Measurements from ENCODE around the gene COMMD1. TPM values are rescaled to one million over a fixed set of nuclear protein-coding genes. Genes with fewer than 3 reads are reported as not detected.
A peak's percentile ranks its signal among the peaks of the same experiment; 100 is the strongest.
"Not testable (repeated sequence)": the region's sequence is repeated elsewhere in the genome, so short reads cannot be mapped to it uniquely, and the experiment has no call there.

COMMD1 gene
- total RNA-seq, 1 donor from 2014 or later: 43.0 TPM

DNA sequence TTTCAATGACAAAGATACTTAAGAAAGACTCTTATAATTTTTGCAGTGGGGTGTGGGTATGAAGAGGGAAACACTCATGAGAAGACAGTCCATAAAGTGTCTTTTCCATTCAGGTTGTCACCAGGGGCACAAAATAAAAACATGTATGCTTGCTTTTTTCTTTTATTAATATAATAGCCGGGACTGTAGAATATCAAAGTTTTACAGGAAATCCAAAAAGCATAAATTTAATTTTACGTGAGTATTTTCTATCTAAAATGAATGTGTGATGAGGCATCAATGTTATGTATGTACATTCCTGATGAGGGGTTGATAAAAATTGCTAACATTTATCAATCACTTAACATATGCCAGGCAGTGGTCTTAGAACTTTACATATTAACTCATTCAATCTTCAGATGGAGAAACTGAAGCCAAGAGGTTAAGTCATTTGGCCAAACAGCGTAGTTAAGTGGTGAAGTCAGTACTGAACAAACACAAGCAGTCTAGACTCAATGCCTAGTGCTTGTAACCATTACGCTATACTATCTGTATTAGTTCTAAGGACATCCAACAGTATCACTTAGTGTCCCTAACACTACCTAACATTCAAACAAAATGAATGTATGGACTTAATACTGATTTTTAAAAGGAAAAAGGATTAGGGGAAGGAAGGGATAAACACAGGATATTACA is 27.8 kb upstream of the COMMD1 start:
- TF ChIP-seq POLR2A (IDR thresholded peaks at IDR 0.05) (no peak), POLR2AphosphoS5 (IDR thresholded peaks at IDR 0.05; ENCODE audit: insufficient read depth in 1 of 2, low read depth in 1 of 2) (no peak)
- TF ChIP-seq, protein P1, sequence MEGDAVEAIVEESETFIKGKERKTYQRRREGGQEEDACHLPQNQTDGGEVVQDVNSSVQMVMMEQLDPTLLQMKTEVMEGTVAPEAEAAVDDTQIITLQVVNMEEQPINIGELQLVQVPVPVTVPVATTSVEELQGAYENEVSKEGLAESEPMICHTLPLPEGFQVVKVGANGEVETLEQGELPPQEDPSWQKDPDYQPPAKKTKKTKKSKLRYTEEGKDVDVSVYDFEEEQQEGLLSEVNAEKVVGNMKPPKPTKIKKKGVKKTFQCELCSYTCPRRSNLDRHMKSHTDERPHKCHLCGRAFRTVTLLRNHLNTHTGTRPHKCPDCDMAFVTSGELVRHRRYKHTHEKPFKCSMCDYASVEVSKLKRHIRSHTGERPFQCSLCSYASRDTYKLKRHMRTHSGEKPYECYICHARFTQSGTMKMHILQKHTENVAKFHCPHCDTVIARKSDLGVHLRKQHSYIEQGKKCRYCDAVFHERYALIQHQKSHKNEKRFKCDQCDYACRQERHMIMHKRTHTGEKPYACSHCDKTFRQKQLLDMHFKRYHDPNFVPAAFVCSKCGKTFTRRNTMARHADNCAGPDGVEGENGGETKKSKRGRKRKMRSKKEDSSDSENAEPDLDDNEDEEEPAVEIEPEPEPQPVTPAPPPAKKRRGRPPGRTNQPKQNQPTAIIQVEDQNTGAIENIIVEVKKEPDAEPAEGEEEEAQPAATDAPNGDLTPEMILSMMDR (IDR thresholded peaks at IDR 0.05): no peak
- H3K27me3 ChIP-seq: no peaks in the 10 kb centered on the region
- intact Hi-C loops (cut with DNase I): no loop called here
- H3K4me3 ChIP-seq: no peak overlapping the region
- H3K4me1 ChIP-seq: no peaks in the 10 kb centered on the region
- peaks cover 0 to 90% of the 10 kb centered on the region in 2 donors for H3K36me3 ChIP-seq
- no peak overlapping the region for H3K27ac ChIP-seq
- DNase-seq (ENCODE audit: extremely low spot score in 2 of 2): no peak
- H3K9me3 ChIP-seq: no peaks in the 10 kb centered on the region

DNA sequence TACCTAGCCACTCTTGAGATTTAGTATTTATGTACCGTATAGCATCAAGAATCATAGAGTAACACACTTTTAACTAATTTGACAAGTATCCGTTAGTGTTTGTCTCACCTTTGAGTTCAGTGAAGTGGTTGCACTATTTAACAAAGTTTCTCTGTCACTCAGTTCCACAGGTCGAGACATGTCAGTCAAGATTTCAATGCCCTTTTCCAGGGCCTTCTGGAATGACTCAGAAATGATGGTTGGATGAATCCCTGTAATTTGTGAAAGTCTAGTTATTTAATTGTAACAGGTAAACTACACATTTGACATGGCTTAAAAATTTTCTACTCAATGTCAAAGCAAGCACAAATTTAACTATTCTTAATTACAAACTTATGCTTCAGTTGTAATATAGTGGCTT is 26.7 kb upstream of the COMMD1 start:
- intact Hi-C loops (cut with DNase I): no loop called here
- no peak for DNase-seq (ENCODE audit: extremely low spot score in 2 of 2)
- peaks cover 0 to 92% of the 10 kb centered on the region in 2 donors for H3K36me3 ChIP-seq

DNA sequence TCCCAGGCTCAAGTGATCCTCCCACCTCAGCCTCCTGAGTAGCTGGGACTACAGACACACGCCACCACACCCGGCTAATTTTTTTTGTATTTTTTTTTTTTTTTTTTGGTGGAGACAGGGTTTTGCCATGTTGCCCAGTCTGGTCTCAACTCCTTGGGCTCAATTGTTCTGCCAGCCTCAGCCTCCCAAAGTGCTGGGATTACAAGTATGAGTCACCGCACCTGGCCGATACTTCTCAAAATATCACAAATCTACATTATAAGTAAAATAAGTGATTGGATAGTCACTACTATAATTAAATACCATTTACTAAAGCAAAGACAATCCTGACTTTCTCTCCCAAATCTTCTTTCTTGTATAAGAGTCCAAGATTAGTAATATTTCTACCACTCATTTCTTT is 26.1 kb upstream of the COMMD1 start:
- intact Hi-C loops (cut with DNase I); H3K9me3 ChIP-seq; H3K4me3 ChIP-seq; DNase-seq (ENCODE audit: extremely low spot score in 2 of 2); H3K27ac ChIP-seq; H3K27me3 ChIP-seq; H3K4me1 ChIP-seq: not testable (repeated sequence)
- peaks cover 0 to 92% of the 10 kb centered on the region in 2 donors for H3K36me3 ChIP-seq

More for the DNA sequence above, 26.7 kb upstream of the COMMD1 start:
- no peak overlapping the region for H3K27ac ChIP-seq
- H3K9me3 ChIP-seq: no peaks in the 10 kb centered on the region
- H3K4me3 ChIP-seq: no peak overlapping the region
- TF ChIP-seq POLR2A (IDR thresholded peaks at IDR 0.05): no peak
- TF ChIP-seq POLR2AphosphoS5 (IDR thresholded peaks at IDR 0.05; ENCODE audit: insufficient read depth in 1 of 2, low read depth in 1 of 2): no peak
- TF ChIP-seq, protein P1 (IDR thresholded peaks at IDR 0.05): no peak
- H3K27me3 ChIP-seq: no peaks in the 10 kb centered on the region
- H3K4me1 ChIP-seq: no peaks in the 10 kb centered on the region

DNA sequence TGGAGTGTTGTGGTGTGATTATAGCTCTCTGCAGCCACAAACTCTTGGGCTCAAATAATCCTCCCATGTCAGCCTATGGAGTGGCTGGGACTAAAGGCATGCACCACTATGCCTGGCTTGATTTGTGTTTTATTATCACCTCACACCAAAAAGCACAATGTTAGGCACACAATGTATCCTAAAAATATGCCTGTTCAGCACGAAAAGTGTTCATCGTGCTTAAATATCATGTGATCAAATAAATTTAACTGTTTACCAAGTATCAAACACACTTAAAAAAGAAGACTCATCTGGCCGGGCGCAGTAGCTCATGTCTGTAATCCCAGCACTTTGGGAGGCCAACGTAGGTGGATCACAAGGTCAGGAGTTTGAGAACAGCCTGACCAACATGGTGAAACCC is 22.6 kb upstream of the COMMD1 start:
- intact Hi-C loops (cut with DNase I): no loop called here
- no peaks in the 10 kb centered on the region for H3K9me3 ChIP-seq
- peaks cover 20% of the 10 kb centered on the region for H3K4me1 ChIP-seq
- H3K4me3 ChIP-seq: no peak overlapping the region
- TF ChIP-seq POLR2AphosphoS5 (IDR thresholded peaks at IDR 0.05; ENCODE audit: insufficient read depth in 1 of 2, low read depth in 1 of 2): no peak
- TF ChIP-seq, protein P1 (IDR thresholded peaks at IDR 0.05): no peak
- no peak for TF ChIP-seq POLR2A (IDR thresholded peaks at IDR 0.05)
- no peak overlapping the region for H3K27ac ChIP-seq
- no peaks in the 10 kb centered on the region for H3K27me3 ChIP-seq
- peaks cover 0 to 78% of the 10 kb centered on the region in 2 donors for H3K36me3 ChIP-seq
- no peak for DNase-seq (ENCODE audit: extremely low spot score in 2 of 2)

DNA sequence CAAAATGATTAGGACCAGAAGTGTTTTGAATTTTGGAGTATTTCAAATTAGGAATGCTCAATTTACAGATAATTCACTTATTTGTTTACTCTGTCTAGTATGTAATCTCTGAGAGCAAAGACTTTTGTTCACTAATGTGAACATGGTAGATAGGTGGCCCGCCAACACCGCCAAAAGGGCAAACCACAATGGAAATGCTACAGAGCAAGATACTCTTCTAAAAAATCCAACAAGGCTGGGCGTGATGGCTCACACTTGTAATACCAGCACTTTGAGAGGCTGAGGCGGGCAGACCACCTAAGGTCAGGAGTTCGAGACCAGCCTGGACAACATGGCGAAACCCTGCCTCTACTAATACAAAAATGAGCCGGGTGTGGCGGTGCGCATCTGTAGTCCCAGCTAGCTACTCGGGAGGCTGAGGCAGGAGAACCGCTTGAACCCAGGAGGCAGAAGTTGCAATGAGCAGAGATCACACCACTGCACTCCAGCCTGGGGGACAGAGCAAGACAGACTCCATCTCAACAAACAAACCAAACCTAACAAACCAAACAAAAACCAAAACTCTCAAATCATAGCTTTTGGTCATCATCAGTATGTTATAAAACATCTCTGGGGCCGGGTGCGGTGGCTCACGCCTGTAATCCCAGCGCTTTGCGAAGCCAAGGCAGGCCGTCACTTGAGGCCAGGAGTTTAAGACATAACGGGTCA is 19.4 kb upstream of the COMMD1 start:
- H3K9me3 ChIP-seq: no peaks in the 10 kb centered on the region
- H3K36me3 ChIP-seq: peaks cover 0 to 46% of the 10 kb centered on the region in 2 donors
- no peak for TF ChIP-seq POLR2A (IDR thresholded peaks at IDR 0.05)
- TF ChIP-seq, protein P1 (IDR thresholded peaks at IDR 0.05): no peak
- no peak for TF ChIP-seq POLR2AphosphoS5 (IDR thresholded peaks at IDR 0.05; ENCODE audit: insufficient read depth in 1 of 2, low read depth in 1 of 2)
- no peaks in the 10 kb centered on the region for H3K27me3 ChIP-seq
- peaks cover 20% of the 10 kb centered on the region for H3K4me1 ChIP-seq
- intact Hi-C loops (cut with DNase I): no loop called here
- no peak overlapping the region for H3K4me3 ChIP-seq
- no peak for DNase-seq (ENCODE audit: extremely low spot score in 2 of 2)
- peak overlapping the region; percentile 2 for H3K27ac ChIP-seq

All from vagina (tissue), 2 donors.